HG02571 (cell line): Measurements from ENCODE around the gene PGM1.

ENCODE experiments used
- ATAC-seq: cut with Tn5 transposase; IDR thresholded peaks from one replicate; pipeline ENCODE4 v1.9.1; 2021; ENCODE audit warnings: mild to moderate bottlenecking, moderate library complexity; ENCODE audit not compliant: unreplicated experiment

Gene PGM1

GRCh38 chr1:63630666-63631065 lies 37.5 kb downstream of the PGM1 start:
- ATAC-seq, result no peak

GRCh38 chr1:63632110-63632509 lies 38.9 kb downstream of the PGM1 start:
- ATAC-seq, result no peak

GRCh38 chr1:63633281-63633680 lies 40.1 kb downstream of the PGM1 start:
- ATAC-seq, result no peak

- no peak for ATAC-seq
Observed at GRCh38 chr1:63634471-63634870, 41.3 kb downstream of the PGM1 start.

- ATAC-seq, result no peak
Observed at GRCh38 chr1:63635681-63636080, 42.5 kb downstream of the PGM1 start.

GRCh38 chr1:63636192-63637105 lies 43.2 kb downstream of the PGM1 start:
- no peak for ATAC-seq

GRCh38 chr1:63638471-63638870 lies 45.3 kb downstream of the PGM1 start:
- ATAC-seq, result no peak

GRCh38 chr1:63638875-63639274 lies 45.7 kb downstream of the PGM1 start:
- no peak for ATAC-seq

- no peak for ATAC-seq
Observed at GRCh38 chr1:63640633-63641567, 47.7 kb downstream of the PGM1 start.

GRCh38 chr1:63641615-63642014 lies 48.4 kb downstream of the PGM1 start:
- no peak for ATAC-seq

- no peak for ATAC-seq
Observed at GRCh38 chr1:63642901-63643300, 49.7 kb downstream of the PGM1 start.

- ATAC-seq, result no peak
Observed at GRCh38 chr1:63643517-63643916, 50.3 kb downstream of the PGM1 start.

- ATAC-seq, result no peak
Observed at GRCh38 chr1:63643926-63644325, 50.7 kb downstream of the PGM1 start.

- ATAC-seq, result no peak
Observed at GRCh38 chr1:63645317-63645716, 52.1 kb downstream of the PGM1 start.

GRCh38 chr1:63648689-63649088 lies 55.5 kb downstream of the PGM1 start:
- ATAC-seq, result no peak

GRCh38 chr1:63651161-63651701 lies 58.0 kb downstream of the PGM1 start:
- ATAC-seq, result no peak

GRCh38 chr1:63653976-63654375 lies 60.8 kb downstream of the PGM1 start:
- no peak for ATAC-seq

GRCh38 chr1:63659448-63659847 lies 66.2 kb downstream of the PGM1 start:
- no peak for ATAC-seq

- no peak for ATAC-seq
Observed at GRCh38 chr1:63662056-63662836, 69.0 kb downstream of the PGM1 start.

GRCh38 chr1:63662841-63663240 lies 69.6 kb downstream of the PGM1 start:
- ATAC-seq, result no peak

- ATAC-seq, result no peak
Observed at GRCh38 chr1:63663301-63663700, 70.1 kb downstream of the PGM1 start.
